Right lung (tissue), 5 donors: ENCODE results near the gene PAXX. TPM values are rescaled to one million over a fixed set of nuclear protein-coding genes. Genes with fewer than 3 reads are reported as not detected.

Experiments used
- DNase-seq, 2 donors: peaks; one replicate each; pipeline ENCODE4 v3.0.0-alpha.2; 2013
- polyA plus RNA-seq, 5 donors: library from polyadenylated mRNA; unstranded; fragments of 120-200 nt; gene quantifications; one replicate each; pipeline versions ENCODE4 v1.2.1 to v1.2.3, GENCODE V29; 2013; ENCODE audit warnings: inconsistent platforms in 1 of 5, low replicate concordance in 1 of 5; ENCODE audit not compliant: insufficient read length in 5 of 5, insufficient read depth in 1 of 5

PAXX gene
- polyA plus RNA-seq, 5 donors = 26.2 to 57.5 (median 36.8) TPM

- DNase-seq = no peak
Measured at GRCh38 chr9:136979769-136980587, 12.2 kb upstream of the PAXX start.

GRCh38 chr9:136980669-136981478 lies 11.3 kb upstream of the PAXX start:
- DNase-seq = no peak

DNA sequence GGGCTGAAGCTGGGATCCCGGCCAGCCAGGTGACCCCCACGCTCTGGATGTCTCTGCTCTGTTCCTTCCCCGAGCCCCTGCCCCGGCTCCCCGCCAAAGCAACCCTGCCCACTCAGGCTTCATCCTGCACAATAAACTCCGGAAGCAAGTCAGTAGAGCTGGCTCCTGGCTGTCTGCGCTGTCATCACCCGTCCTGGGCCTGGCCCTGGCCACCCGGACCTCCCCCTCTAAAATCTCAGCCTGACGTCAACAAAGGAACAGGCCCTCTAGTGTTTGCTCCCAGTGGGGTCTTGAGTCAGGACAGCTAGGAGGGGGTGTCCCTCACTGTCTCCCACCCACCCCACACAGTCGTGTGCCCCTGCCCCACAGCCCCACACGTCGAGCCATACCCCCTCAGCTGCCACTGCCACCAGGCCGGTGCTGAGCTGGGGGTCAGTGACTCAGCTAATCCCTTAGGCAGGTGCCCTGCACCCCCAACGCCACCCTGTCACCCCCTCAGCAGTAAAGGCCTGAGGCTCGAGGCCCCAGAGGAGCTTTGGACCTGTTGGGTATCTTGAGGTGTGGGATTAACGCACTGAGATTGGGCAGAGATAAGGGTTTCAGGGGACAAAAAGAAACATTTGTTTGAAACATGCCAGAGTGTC lies 10.5 kb upstream of the PAXX start:
- DNase-seq = peak in 1 of 2 donors; percentile 29

GRCh38 chr9:136982232-136983051 lies 9.8 kb upstream of the PAXX start, which contains the start of gene LCNL1:
Gene LCNL1, plus strand, starts transcription at chr9:136982993. Its CDS starts 594 bp downstream, at chr9:136983587.
- DNase-seq = no peak

GRCh38 chr9:136983167-136983566 lies 9.1 kb upstream of the PAXX start:
- DNase-seq = no peak

DNA sequence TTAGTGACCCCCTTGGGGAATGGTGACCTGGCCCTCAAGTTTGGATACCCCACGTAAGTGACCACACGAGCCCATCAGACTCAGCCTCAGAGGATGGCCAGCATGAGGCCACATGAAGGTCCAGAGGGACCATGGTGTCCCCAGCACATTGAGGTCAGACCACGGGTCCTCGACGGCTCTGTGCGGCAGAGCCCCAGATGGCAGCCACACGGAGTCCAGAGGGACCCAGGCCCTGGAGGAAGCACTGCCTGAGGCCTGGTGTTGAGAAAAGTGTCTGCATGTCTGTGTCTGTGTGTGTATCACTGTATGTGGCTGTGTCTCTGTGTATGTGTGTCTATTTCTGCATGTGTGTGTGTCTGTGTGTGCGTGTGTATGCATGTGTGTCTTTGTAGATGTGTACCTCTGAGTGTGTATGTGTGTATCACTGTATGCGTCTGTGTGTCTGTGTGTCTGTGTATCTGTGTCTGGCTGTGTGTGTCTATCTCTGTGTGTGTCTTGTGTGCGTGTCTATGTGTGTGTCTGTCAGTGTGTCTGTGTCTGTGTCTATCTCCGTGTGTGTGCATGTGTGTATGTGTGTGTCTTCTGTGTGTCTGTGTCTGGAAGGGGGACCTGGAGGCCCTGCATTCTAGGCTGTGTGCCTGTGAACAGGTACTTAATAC lies 8.4 kb upstream of the PAXX start:
- DNase-seq = no peak

GRCh38 chr9:136984464-136985026 lies 7.7 kb upstream of the PAXX start:
- no peak for DNase-seq

DNA sequence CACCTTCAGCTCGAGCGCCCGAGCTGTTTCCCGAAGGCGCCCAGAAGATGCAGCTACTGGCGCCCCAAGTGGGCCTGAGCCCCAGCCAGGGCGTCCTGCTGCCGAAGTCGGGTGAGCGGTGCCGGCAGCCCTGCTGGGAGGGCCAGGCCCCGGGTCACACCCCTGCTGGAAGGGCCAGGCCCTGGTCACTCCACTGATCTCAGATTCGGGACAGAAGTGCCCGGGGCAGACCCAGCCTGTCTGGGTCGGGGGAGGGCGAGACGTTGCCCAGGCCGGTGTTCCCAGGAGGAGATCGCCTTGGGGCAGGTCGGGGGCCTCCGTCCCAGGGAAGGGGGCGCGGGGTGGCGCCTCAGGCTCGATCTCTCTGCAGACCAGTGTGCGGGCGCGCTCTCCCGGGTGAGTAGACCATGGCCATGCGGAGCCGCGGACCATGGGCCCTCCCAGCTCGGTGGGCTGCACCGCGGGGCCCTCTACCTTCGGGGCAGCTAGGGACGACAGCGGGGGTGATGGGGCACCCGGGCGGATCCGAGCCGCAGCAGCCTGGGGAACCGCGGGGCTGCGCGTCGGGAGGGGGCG lies 7.1 kb upstream of the PAXX start:
- DNase-seq = no peak

DNA sequence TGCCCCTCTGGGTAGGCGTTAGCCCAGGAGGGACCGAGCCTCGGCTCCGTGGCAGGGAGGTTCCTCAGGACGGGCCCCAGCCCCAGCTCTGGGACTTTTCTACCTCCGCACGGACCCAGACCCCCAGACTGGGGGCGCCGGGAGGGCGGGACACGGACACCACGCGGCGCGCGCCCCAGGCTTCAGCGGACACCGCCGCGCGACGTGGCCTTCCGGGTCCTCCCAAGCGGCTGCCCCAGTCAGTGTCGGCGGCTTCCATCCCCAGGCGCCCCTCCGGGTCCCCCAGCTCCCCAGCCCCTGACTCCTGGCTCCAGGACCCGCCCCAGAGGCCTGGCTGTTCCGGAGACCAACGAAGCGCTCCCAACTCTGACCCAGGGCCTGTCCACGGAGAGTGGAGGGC lies 6.4 kb upstream of the PAXX start:
- DNase-seq = no peak

GRCh38 chr9:136988872-136989271 lies 3.4 kb upstream of the PAXX start:
- DNase-seq = no peak

DNA sequence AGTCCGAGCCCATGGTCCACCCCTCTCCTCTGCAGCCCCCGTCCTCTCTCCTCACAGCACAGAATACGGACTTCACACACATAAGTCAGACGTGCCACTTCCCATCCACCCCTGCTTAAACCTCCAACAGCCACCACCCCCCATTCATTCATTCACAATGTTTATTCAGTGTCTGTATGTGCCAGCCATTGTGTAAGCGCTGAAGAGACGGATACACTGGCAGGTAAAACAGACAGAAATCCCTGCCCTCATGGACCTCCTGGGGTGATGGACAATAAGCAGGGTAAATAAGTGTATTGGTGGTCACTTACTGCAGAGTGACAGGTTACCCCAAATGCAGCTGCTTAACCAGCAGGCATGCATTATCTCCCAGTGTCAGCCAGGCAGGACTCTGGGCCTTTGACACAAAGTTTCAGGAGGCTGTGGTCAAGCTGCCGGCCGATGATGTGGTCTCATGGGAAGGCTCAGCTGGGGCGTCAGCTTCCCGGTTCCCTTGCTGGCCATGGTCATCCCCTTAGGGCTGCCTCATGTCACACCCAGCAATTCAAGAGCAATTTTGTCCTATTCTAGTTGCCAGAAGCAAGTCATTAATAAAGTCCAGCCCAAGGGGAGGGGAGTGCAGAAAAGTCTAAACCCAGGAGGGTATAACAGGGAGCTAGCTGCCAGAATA lies 1.8 kb upstream of the PAXX start:
- no peak for DNase-seq

- DNase-seq = no peak
Measured at GRCh38 chr9:136992819-136993369, 672 bp downstream of the PAXX start.

- no peak for DNase-seq
Measured at GRCh38 chr9:136994180-136994887, 2.1 kb downstream of the PAXX start.

DNA sequence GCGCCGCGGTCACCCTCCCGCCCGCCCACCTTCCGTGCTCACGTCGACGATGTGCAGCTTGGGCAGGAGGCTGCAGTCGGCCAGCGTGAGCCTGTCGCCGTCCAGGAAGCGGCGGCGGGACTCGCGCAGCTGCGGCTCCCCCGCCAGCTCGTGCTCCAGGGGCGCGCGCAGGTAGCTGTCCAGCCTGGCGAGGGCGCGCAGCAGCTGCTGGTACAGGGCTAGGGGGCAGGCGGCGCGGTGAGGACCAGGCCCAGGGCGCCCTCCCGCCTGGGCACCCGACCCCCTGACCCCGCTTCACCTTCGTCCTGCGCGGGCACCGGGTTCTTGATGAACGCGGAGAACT lies 2.6 kb downstream of the PAXX start:
- DNase-seq = no peak

GRCh38 chr9:136995362-136995761 lies 3.1 kb downstream of the PAXX start:
- no peak for DNase-seq

- peak; percentile 77 to 81 for DNase-seq
Measured at GRCh38 chr9:136995772-136996311, 3.6 kb downstream of the PAXX start.

GRCh38 chr9:136996361-136997292 lies 4.4 kb downstream of the PAXX start, which contains the start of gene CLIC3:
Gene CLIC3, minus strand, starts transcription at chr9:136996568. Its CDS starts 25 bp downstream, at chr9:136996543.
- peak in 1 of 2 donors; percentile 38 for DNase-seq
